OCI-LY3 (cell line): ENCODE data around the gene RECK.

Source experiments
- H2AFZ ChIP-seq: fragments of 200-600, 300-600 bp; shearing (Covaris generic); 2 replicates; pipeline ENCODE4 v1.6.0; 2014; ENCODE audit warnings: antibody characterized with exemption, low read depth, low read length
- H3K27ac ChIP-seq: fragments of 200-600, 300-600 bp; sonication (generic); 2 replicates; pipeline ENCODE4 v1.5.1; 2014; ENCODE audit warnings: mild to moderate bottlenecking, low read length, moderate library complexity, mixed read lengths
- H3K27me3 ChIP-seq: fragments of 200-600, 300-600 bp; sonication (generic); 2 replicates; pipeline ENCODE4 v1.6.1; 2014; ENCODE audit warnings: low read depth, low read length, mixed read lengths
- H3K36me3 ChIP-seq: fragments of 200-600, 300-600 bp; sonication (generic); replicated peaks from 2 replicates; pipeline ENCODE3; 2014; ENCODE audit warnings: low read depth, low read length, mixed read lengths
- H3K4me1 ChIP-seq: fragments of 300-600, 200-600 bp; sonication (generic); 2 replicates; pipeline ENCODE4 v1.6.1; 2014; ENCODE audit warnings: low read length, mixed read lengths
- H3K4me2 ChIP-seq: fragments of 200-600, 300-600 bp; sonication (generic); 2 replicates; pipeline ENCODE4 v1.6.1; 2014; ENCODE audit warnings: low read length, mixed read lengths
- H3K4me3 ChIP-seq: fragments of 300-600, 200-600 bp; sonication (generic); 2 replicates; pipeline ENCODE4 v1.5.1; 2014; ENCODE audit warnings: antibody characterized with exemption, mild to moderate bottlenecking, low read length, moderate library complexity
- H3K79me2 ChIP-seq: fragments of 300-600, 200-600 bp; shearing (Covaris generic); 2 replicates; pipeline ENCODE4 v1.6.1; 2014; ENCODE audit warnings: mild to moderate bottlenecking, low read length, mixed read lengths
- H3K9ac ChIP-seq: fragments of 300-600, 200-600 bp; shearing (Covaris generic); 2 replicates; pipeline ENCODE4 v1.6.0; 2014; ENCODE audit warnings: mild to moderate bottlenecking, low read length, moderate library complexity
- H3K9me3 ChIP-seq: fragments of 200-600, 300-600 bp; shearing (Covaris generic); 2 replicates; pipeline ENCODE4 v1.6.1; 2014; ENCODE audit warnings: low read length, mixed read lengths; ENCODE audit not compliant: insufficient read depth
- H4K20me1 ChIP-seq: fragments of 200-600, 300-600 bp; sonication (generic); 2 replicates; pipeline ENCODE4 v1.6.1; 2016; ENCODE audit warnings: low read length, mixed read lengths; ENCODE audit not compliant: insufficient read depth
- EZH2phosphoT487 ChIP-seq: fragments of 200-600 bp; shearing (Covaris generic); IDR thresholded peaks from 2 replicates; pipeline ENCODE4 v1.6.1; 2018; ENCODE audit warnings: antibody characterized with exemption, mixed run types, low read depth
- TF ChIP-seq, protein P1 (sequence below): fragments of 200-600, 300-600 bp; sonication (generic); IDR thresholded peaks from 2 replicates; pipeline ENCODE4 v1.5.1; 2014; ENCODE audit warnings: antibody characterized with exemption, low read length, low read depth

The RECK gene

DNA sequence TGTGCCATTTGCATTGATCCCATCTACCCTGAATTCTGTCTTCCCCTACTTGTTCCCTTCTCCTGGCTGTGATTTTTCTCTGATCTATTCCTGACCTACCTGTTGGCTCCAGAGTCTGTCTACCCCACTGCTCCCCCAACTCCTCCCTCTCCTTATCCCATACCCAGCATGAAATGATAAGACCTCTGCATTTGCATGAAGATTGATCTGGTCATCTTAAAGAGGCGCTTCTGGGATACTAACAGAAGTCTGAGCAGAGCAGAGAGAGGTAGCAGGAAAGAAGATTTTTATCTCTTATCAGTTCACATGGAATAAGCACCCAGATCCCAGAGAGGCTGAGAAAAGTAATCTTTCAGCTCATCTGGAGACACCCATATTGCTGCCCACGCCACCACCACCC is 81.5 kb downstream of the RECK start:
- H3K9ac ChIP-seq: no peak overlapping the region
- no peak overlapping the region for H2AFZ ChIP-seq
- H4K20me1 ChIP-seq: no peaks in the 10 kb centered on the region
- H3K4me2 ChIP-seq: no peak overlapping the region
- H3K27ac ChIP-seq: no peak overlapping the region
- no peaks in the 10 kb centered on the region for H3K4me1 ChIP-seq
- no peaks in the 10 kb centered on the region for H3K36me3 ChIP-seq
- H3K79me2 ChIP-seq: no peaks in the 10 kb centered on the region
- TF ChIP-seq, protein P1, sequence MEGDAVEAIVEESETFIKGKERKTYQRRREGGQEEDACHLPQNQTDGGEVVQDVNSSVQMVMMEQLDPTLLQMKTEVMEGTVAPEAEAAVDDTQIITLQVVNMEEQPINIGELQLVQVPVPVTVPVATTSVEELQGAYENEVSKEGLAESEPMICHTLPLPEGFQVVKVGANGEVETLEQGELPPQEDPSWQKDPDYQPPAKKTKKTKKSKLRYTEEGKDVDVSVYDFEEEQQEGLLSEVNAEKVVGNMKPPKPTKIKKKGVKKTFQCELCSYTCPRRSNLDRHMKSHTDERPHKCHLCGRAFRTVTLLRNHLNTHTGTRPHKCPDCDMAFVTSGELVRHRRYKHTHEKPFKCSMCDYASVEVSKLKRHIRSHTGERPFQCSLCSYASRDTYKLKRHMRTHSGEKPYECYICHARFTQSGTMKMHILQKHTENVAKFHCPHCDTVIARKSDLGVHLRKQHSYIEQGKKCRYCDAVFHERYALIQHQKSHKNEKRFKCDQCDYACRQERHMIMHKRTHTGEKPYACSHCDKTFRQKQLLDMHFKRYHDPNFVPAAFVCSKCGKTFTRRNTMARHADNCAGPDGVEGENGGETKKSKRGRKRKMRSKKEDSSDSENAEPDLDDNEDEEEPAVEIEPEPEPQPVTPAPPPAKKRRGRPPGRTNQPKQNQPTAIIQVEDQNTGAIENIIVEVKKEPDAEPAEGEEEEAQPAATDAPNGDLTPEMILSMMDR: no peak
- no peak for TF ChIP-seq EZH2phosphoT487
- no peaks in the 10 kb centered on the region for H3K27me3 ChIP-seq
- H3K4me3 ChIP-seq: no peak overlapping the region
- no peaks in the 10 kb centered on the region for H3K9me3 ChIP-seq

DNA sequence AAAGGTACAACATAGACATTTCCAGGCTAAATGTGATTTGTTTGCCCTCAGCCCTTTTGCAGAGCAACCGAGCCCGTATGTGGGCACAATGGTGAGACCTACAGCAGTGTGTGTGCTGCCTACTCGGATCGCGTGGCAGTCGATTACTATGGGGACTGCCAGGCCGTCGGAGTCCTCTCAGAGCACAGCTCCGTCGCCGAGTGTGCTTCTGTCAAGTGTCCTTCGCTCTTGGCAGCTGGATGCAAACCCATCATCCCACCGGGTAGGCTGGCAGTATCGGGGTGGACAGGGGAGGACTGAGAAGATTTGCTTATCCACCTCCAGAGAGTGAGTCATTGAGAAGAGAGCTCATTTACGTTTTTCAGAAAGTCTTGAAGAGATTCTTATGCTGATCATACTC is 82.0 kb downstream of the RECK start:
- H3K79me2 ChIP-seq: no peaks in the 10 kb centered on the region
- no peaks in the 10 kb centered on the region for H3K4me1 ChIP-seq
- TF ChIP-seq, protein P1: no peak
- TF ChIP-seq EZH2phosphoT487: no peak
- no peaks in the 10 kb centered on the region for H3K27me3 ChIP-seq
- no peaks in the 10 kb centered on the region for H4K20me1 ChIP-seq
- H3K27ac ChIP-seq: no peak overlapping the region
- no peak overlapping the region for H3K9ac ChIP-seq
- no peaks in the 10 kb centered on the region for H3K9me3 ChIP-seq
- no peaks in the 10 kb centered on the region for H3K36me3 ChIP-seq
- H3K4me3 ChIP-seq: no peak overlapping the region
- H3K4me2 ChIP-seq: no peak overlapping the region
- no peak overlapping the region for H2AFZ ChIP-seq

DNA sequence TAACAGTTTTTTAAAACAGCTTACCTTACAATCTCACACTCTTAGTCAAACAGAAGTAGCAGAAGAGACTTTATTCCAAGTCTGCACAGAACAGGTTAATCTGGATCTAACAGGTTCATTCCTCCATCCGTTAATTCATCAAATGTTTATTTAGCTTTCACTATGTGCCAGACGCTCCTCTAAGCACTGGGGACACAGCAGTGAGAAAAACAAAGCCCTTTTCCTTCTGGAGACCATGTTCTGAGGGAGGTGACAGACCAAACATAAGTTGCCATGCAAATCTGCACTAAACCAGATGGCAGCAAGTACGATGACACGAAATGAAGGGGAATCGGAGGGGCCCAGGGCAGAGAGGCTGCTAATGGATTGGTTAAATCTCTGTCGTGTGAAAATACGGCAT is 82.8 kb downstream of the RECK start:
- no peak overlapping the region for H2AFZ ChIP-seq
- no peak overlapping the region for H3K27ac ChIP-seq
- H3K79me2 ChIP-seq: no peaks in the 10 kb centered on the region
- H4K20me1 ChIP-seq: no peaks in the 10 kb centered on the region
- H3K4me3 ChIP-seq: no peak overlapping the region
- TF ChIP-seq, protein P1: no peak
- TF ChIP-seq EZH2phosphoT487: no peak
- H3K4me1 ChIP-seq: no peaks in the 10 kb centered on the region
- H3K9me3 ChIP-seq: no peaks in the 10 kb centered on the region
- no peaks in the 10 kb centered on the region for H3K36me3 ChIP-seq
- no peak overlapping the region for H3K9ac ChIP-seq
- H3K4me2 ChIP-seq: no peak overlapping the region
- H3K27me3 ChIP-seq: no peaks in the 10 kb centered on the region

DNA sequence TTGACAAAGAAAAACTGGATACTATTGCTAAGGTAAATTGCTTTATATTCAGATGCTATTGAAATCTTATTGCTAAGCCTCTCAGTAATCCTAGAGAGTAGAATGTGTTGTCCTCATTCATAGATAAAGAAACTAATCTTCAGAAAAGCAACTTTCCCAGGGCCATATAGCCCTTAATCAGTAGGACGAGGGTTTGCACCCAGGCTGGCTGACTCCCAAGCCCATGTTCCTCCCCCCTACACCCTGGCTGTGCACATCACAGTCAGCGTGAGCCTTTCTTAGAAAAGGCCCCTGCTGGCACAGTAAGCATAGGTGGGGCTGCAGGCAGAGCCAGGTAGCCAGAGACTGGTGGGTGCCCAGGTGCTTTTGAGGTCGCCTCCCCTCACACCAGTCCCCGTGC is 84.0 kb downstream of the RECK start:
- Histone ChIP-seq H3K79me2 (no peaks in the 10 kb centered on the region), H3K27ac (no peak overlapping the region), H2AFZ (no peak overlapping the region), H3K4me2 (no peak overlapping the region), H4K20me1 (no peaks in the 10 kb centered on the region), H3K27me3 (no peaks in the 10 kb centered on the region), H3K9ac (no peak overlapping the region), H3K4me3 (no peak overlapping the region), H3K36me3 (no peaks in the 10 kb centered on the region), H3K9me3 (no peaks in the 10 kb centered on the region), H3K4me1 (no peaks in the 10 kb centered on the region)
- TF ChIP-seq, protein P1: no peak
- no peak for TF ChIP-seq EZH2phosphoT487
